Measurements from ENCODE around the gene TBCD.

- TF ChIP-seq REST (tag by site-specific recombination; IDR thresholded peaks at IDR 0.05) (no peak), CTCF (tag by site-specific recombination; IDR thresholded peaks at IDR 0.05) (no peak), ZNF280D (tag by site-specific recombination; IDR thresholded peaks at IDR 0.05) (no peak), ZNF768 (tag by site-specific recombination; IDR thresholded peaks at IDR 0.05) (no peak), ZBTB26 (tag by site-specific recombination; optimal IDR thresholded peaks at IDR 0.05) (no peak), GLIS2 (tag by site-specific recombination; IDR thresholded peaks at IDR 0.05) (no peak), SALL2 (tag by site-specific recombination; IDR thresholded peaks at IDR 0.05; ENCODE audit: borderline replicate concordance) (no peak), ZBTB48 (tag by site-specific recombination; IDR thresholded peaks at IDR 0.05) (no peak), ZNF398 (tag by site-specific recombination; IDR thresholded peaks at IDR 0.05) (no peak), ATF2 (tag by site-specific recombination; IDR thresholded peaks at IDR 0.05; ENCODE audit: low read depth) (no peak), TSHZ1 (tag by site-specific recombination; IDR thresholded peaks at IDR 0.05; ENCODE audit: borderline replicate concordance) (no peak)
Measured at GRCh38 chr17:82815354-82815753, 63.5 kb downstream of the TBCD start.

Measured in HEK293 (cell line).